HG03571 (cell line): ENCODE measurements around the gene PCBD2.
"Not testable (repeated sequence)": the region's sequence is repeated elsewhere in the genome, so short reads cannot be mapped to it uniquely, and the experiment has no call there.

ENCODE experiments used
- ATAC-seq: cut with Tn5 transposase; IDR thresholded peaks from one replicate; pipeline ENCODE4 v1.9.1; 2021; ENCODE audit not compliant: unreplicated experiment

The PCBD2 gene

DNA sequence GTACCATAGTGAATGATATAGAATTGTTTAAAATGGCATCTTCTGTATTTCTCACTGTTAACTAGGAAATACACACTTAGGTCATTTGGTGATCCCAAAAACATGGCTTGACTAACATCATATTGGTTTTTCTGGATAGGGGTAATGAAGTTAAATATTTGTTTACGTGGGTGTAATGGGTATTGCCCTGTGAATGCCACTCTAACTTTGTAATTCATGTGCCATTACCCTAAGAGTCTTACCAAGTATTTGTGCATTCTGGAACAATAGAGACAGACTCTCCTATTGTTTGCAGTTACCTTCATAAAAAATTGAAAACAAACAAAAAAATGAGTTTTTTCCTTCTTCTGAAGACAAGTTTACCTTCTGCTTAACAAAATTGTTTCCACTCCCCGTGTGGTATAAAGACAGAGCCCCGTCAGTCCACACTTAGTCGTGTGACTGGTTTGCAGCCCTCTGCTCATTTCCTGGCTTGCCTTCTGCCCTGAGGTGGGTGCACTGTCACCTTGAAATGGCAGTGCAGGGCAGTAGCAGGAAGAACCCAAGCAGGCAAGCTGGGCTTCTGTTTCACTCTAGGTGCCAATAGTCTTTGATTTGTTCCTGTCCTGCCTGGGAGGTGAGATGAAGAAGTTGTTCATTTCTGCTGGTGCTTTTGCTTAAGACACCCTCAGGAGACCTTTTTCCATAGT lies 53.1 kb downstream of the PCBD2 start:
- no peak for ATAC-seq

DNA sequence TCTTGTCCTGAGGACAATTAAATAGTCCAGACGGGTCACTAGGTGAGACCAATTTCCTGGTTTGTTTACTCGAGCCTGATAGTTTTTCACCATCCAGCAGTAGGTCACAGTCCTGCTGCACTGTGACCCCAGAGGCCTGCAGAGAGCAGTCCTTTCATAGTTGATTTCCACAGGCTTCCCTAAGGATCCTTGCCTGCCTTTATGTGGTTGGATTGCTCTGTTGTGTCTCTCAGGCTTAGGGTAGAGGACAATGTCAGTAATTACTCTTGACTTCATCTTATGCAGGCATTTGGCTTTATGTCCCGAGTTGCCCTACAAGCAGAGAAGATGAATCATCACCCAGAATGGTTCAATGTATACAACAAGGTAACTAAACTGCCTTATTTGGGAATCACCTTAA lies 53.8 kb downstream of the PCBD2 start:
- no peak for ATAC-seq

DNA sequence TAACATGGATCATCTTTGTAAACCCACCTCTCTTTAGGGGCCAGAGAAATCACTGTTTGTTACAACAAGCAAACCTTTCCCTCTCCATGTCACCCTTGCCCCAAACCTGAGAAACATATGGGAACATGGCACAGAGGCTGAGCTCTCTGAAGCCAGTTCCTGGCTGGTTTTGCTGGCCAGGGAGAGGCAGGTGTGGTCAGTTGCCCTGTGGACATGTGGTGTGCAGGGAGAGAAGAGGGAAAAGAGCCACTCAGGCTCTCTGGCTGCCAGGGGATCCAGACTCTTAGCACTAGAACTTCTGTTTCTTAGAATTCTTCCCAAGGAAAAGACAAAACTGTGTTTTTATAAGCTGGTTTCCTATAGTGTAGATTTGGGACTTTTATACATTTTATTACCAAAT lies 58.2 kb downstream of the PCBD2 start:
- ATAC-seq: no peak

DNA sequence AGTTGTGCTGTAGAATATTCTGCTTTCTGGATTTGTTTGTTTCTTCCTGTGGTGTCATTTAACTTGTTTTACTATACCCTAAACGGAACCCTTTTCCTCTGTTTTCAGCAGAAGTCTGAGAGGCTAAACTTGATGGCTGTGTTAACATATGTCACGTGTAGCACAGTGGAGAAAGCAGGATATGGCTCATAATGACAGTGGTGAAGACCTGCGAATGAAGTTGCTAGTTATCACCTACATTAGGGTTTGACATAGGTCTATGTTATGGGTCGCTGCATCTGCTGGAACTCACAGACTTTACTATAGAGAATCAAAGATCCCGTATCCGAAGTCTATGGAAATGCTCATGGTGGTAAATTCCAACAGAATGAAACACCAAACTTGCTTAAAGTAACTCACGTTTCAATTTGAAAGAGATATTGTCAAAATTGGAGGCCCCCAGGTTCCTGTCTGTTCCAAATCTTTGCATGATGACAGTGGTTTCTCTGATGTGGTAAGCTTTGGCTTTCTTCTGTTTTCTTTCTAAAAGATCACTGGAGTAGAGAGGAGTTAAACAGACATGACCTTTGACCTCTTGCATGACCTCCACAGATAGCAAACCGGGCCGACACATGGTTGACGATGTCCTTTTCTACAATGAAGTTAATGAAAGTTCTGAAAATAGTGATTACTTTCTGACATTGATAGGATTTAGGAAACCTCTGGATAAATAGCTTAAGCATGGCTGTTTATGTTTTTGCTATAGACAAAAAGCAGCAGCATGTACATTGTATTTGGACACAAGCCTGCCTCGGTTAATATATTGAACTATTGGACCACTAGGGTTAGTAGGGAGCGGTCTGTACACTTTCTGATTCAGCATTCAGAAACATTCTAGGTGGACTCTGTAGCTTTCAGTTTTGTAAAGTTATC lies 59.7 kb downstream of the PCBD2 start:
- ATAC-seq: no peak

DNA sequence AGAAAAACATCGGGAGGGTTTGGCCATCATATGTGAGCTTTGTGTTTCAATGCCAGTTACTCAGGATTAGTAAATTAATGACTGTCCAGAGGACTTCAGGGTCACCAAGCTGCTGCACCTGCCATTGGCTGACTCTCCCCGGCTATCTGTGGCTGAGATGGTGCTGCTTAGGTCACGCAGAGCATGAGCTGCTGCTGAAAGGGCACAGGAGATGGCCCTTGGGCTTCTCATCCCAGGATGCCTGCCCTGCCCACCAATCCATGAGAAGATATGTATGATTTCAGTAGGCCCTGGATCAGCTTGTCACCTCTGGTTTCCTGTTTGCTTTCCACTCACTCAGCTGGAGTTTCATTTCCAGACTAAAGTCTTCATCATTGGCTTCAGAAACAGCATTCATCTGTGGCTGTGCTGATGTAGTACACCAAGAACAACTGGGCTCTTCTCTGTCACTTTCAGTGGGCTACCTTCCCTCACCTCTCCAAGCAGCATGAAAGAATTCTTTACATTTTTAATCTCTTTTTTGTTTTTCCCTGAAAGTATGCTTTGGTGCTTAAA lies 60.4 kb downstream of the PCBD2 start:
- no peak for ATAC-seq

DNA sequence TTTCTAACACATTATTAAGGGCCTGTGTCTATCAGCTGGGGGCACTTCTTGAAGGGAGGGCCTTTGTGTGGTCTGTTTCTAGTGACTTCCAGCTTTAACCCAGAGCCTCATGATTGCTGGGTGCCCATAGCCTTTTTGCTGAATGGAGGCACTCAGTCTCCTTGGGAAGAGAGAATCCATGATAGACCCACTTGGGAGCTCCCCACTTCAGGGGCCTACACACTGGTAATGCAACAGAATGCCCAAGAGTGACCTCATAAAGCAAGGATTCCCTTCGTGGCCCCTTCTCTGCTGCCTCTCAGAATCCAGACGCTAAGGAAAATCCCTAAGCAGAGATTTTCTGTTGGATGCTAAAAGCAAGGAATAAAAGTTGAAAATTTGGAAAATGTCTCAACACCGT lies 62.7 kb downstream of the PCBD2 start, which contains the start of gene CATSPER3:
CATSPER3 (plus strand) TSS at position 301 of the 400 bp plus-strand sequence; CDS start at position 386, 85 bp downstream.
- no peak for ATAC-seq

DNA sequence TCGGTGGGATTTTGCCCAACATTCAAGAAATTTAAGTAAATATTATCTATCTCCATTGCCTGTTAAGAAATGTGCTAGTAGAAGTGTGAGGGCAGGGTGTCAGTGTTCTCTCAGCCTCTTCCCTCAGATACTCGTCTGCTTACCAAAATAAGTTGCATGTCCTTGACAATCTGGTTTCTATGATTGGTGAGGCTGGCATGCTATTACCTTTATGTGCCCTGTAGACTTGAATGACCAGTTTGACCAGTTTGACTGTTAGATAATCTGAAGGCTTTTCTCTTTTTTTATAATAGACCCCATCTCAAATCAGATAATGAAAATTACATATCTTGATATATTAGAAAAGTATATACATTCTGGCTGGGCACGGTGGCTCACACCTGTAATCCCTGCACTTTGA lies 63.1 kb downstream of the PCBD2 start:
- no peak for ATAC-seq

DNA sequence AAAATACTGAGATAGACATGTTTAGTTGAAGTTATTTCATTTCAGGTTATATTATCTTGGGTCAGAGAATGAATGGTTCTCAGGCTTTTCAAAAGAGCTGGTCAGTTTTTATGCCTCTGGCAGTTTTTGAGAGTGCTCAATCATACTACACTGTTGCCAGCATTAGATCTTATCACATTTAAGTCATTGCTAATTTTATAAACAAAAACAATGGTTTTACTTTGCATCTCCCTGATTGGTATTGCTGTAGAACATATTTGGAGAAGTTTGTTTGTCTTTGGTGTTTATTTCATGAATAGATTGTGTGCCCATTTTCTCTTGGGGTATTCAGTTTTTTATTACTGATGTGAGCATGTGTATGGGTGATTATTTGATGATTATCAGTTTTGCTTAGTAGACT lies 64.2 kb downstream of the PCBD2 start:
- no peak for ATAC-seq

DNA sequence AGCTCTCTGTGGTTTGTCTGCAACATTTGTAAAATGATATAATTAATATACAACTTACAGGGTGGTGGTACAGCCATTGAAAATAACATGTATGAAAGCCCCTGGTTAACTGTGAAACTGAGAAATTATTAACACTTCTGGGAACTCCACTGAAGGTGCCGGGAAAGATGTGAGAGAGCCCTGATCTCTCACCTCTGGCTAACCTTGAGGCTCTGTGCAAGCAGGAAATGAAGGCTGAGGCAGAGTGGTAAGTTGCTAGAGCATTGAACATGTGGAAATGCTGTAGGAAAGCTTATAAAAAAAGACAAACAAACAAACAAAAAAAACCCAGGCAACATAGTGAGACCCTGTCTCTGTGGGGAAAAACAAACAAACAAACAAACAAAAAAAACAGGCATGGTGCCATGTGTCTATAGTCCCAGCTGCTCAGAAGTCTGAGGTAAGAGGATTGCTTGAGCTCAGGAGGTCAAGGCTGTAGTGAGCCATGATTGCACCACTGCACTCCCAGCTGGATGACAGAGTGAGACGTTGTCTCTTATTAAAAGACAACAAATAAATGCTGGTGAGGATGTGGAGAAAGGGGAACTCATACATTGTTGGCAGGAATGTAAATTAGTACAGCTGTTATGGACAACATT lies 70.3 kb downstream of the PCBD2 start:
- ATAC-seq: no peak

DNA sequence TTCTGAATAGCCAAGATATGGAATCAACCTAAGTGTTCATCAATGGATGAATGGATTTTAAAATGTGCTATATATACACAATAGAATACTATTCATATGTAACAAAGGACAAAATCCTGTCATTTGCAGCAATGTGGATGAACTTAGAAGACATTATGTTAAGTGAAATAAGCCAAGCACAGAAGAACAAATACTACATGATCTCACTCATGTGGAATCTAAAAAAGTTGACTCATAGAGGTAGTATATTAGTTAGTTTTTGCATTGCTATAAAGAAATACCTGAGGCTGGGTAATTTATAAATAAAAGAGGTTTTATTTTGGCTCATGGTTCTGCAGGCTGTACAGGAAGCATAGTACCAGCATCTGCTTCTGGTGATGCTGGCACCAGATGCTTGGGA lies 70.9 kb downstream of the PCBD2 start:
- ATAC-seq: no peak

DNA sequence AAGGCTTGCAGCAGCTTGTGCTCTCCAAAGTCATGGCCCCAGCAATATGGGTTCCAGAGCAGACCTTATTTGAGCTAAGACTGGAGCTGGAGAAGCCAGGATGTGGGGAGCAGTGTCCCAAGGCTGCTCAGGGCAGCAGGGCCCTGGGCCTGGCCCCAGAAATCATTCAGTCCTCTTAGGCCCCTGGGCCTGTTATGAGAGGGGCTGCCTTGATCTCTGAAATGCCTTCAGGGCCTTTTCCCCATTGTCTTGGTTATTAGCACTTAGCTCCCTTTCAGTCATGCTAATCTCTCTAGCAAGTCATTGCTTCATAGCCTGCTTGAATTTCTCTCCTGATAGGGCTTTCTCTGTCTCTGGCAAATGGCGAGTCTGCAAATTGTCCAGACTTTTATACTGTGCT lies 71.9 kb downstream of the PCBD2 start:
- no peak for ATAC-seq

DNA sequence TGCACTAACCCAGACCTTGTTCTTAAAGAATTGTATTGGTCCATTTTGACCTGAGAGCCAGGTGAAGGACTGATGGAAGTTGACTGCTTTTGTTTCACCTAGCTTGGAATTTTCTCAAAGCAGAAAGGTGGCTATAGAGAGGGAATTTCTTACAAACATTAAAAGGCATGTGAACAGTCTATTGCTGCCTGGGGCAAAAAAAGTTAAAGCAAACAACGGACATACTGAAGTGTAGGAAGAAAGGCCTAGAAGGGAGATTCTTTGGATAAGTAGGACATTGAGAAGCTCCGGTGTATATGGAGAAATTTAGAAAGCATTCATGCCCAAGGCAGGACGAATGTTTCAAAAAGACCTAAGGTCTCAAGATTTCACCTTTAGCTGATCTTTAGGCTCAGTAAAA lies 74.5 kb downstream of the PCBD2 start:
- no peak for ATAC-seq

DNA sequence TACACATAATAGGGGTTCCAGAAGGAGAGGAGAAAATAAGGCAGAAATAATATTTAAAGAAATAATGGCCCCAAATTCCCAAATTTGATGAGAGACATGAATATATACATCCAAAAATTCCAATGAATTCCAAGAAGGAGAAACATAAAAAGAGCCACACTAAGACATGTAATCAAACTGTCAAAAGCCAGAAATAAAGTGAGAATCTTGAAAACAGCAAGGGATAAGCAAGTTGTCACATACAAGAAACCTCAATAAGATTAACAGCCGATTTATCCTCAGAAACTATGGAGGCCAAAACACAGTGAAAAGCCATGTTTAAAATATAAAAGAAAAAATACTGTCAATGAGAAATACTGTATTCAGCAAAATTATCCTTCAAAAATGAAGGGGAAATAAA lies 77.3 kb downstream of the PCBD2 start:
- no peak for ATAC-seq

DNA sequence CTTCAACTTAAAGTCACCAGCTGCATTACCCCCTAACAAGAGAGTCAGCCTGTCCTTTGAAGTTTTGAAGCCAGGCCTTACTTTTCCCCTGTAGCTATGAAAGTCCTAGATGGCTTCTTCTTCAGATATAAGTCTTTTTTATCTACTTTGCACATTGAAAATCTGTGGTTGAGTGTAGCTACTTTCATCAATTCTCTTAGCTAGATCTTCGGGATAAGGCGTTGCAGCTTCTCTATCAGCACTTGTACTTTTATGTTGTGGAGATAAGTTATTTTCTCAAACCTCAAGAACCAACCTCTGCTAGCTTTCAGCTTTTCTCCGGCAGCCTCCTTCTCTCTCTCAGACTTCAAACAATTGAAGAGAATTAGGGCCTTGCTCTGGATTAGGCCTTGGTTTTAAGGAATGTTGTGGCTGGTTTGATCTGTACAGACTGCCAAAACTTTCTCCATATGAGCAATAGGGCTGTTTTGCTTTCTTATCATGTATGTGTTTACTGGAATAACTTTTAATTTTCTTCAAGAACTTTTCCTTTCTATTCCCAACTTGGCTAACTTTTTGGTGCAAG lies 84.4 kb downstream of the PCBD2 start:
- ATAC-seq: no peak

DNA sequence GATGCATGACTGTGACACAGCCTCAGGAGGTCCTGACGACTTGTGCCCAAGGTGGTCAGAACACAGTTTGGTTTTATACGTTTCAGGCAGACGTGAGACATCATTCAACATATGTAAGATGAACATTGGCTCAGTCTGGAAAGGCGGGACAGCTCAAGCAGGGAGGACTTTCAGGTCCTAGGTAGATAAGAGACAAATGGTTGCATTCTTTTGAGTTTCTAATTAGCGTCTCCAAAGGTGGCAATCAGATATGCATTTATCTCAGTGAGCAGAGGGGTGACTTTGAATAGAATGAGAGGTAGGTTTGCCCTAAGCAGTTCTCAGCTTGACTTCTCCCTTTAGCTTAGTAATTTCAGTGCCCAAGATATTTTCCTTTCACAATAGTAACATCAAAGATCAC lies 85.3 kb downstream of the PCBD2 start:
- not testable (repeated sequence) for ATAC-seq

DNA sequence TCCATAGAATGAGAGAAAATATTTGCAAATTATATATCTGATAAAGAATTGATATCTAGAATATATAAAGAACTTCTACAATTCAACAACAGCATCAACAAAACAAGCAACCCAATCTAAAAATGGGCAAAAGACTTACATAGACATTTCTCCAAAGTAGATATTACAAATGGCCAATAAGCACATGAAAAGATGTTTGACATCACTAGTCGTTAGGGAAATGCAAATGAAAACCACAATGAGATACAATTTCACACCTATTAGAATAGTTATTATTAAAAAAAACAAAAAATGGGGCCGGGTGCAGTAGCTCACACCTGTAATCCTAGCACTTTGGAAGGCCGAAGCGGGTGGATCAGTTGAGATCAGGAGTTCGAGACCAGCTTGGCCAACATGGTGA lies 87.2 kb downstream of the PCBD2 start:
- no peak for ATAC-seq

DNA sequence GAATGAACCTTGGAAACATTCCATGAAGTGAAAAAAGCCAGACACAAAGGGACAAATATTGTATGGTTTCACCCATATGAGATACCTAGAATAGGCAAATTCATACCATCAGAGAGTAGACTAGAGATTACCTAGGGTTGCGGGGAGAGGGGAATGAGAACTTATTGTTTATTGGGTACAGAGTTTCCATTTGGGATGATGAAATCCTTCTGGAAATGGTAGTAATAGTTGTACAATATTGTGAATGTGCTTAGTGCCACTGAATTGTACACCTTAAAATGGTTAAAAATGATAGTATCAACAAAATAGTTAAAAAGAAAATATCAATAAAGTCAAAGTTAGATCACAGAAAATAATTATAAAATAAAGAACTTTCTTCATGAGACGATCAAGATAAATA lies 88.2 kb downstream of the PCBD2 start:
- no peak for ATAC-seq

DNA sequence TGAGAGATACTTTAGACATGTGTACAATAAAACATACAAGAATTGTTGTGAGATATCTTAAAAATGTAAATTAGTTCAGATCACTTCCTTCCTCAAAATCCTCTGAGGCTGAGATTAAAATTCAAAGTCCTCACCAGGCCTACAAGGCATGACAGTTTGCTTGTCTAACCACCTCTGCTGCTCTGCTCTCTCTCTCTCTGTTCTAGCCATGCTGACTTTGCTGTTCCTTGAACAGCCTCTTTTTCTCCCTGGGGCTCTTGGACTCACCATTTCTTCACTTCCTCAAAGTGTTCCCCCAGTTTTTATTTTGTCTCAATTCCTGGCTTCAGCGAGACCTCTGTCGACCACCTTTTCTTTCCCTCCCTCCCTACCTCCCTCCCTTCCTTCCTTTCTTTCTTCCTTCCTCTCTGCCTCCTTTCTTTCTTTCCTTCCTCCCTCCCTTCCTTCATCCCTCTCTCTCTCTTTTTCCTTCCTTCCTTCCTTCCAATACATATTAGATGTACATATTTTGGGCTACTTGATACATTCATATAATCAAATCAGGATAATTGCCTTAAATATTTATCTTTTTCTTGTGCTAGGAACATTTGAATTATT lies 89.7 kb downstream of the PCBD2 start:
- ATAC-seq: no peak

DNA sequence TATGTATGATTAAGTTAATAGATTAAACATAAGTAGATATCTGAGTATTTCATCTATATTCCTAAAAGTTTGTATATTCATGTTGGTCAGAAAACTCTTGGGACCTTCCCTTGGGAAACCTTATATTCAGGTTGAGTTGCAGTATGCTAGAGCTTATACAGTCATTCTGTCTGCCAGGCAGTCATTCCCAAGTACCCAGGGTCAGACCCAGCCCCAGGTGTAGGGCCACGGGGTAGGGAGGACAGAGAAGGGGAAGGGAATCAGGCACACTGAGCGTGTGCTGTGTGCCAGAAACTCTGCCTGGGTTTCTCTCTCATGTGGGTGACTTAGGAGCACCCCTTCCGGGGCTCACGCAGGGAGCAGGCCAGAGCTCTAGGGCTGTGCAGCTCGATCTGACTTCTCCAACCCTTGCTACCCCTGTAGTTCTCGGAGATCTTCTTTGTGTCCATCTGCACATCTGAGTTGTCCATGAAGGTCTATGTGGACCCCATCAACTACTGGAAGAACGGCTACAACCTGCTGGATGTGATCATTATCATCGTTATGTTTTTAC lies 91.0 kb downstream of the PCBD2 start:
- ATAC-seq: no peak

DNA sequence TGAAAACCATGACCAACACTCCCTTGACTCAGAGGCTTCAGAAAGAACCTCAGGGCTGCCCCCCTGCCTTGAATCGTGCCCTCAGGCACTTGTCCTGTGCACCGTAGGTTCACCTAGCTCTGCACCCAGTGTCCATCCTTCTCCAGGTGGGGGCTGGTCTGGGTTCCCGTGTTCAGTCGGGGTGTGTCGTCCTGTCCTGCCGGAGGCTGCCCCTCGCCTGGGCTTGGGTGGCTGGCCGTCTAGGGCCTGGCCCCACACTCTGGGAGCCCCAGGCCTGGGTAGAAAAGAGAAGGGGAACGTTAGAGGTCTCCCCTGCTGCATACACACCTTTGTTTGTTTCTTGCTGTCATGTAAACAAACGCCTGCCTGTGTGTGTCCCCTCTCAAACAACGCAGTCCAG lies 92.1 kb downstream of the PCBD2 start:
- no peak for ATAC-seq

DNA sequence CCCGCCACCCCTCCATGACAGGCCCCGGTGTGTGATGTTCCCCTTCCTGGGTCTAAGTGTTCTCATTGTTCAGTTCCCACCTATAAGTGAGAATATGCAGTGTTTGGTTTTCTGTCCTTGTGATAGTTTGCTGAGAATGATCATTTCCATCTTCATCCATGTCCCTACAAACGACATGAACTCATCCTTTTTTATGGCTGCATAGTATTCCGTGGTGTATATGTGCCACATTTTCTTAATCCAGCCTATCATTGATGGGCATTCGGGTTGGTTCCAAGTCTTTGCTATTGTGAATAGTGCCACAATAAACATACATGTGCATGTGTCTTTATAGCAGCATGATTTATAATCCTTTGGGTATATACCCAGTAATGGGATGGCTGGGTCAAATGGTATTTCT lies 93.1 kb downstream of the PCBD2 start:
- not testable (repeated sequence) for ATAC-seq
